ENCODE results near the gene PINK1.

PINK1 gene

GRCh38 chr1:20611652-20612051, 21.6 kb upstream of the PINK1 start:
- no peak for DNase-seq

- DNase-seq: no peak
Observed at GRCh38 chr1:20612221-20612746, 21.0 kb upstream of the PINK1 start.

- DNase-seq: no peak
Observed at GRCh38 chr1:20614131-20614579, 19.1 kb upstream of the PINK1 start.

- no peak for DNase-seq
Observed at GRCh38 chr1:20615946-20616846, 17.1 kb upstream of the PINK1 start.

GRCh38 chr1:20616847-20617487, 16.3 kb upstream of the PINK1 start:
- no peak for DNase-seq

- DNase-seq: no peak
Observed at GRCh38 chr1:20618550-20618949, 14.7 kb upstream of the PINK1 start.

GRCh38 chr1:20619999-20620398, 13.3 kb upstream of the PINK1 start:
- no peak for DNase-seq

- DNase-seq: no peak
Observed at GRCh38 chr1:20621012-20621411, 12.2 kb upstream of the PINK1 start.

GRCh38 chr1:20624709-20625108, 8.5 kb upstream of the PINK1 start:
- DNase-seq: no peak

- DNase-seq: no peak
Observed at GRCh38 chr1:20625176-20626097, 7.8 kb upstream of the PINK1 start.

GRCh38 chr1:20626098-20626427, 7.2 kb upstream of the PINK1 start:
- no peak for DNase-seq

- no peak for DNase-seq
Observed at GRCh38 chr1:20626524-20626923, 6.7 kb upstream of the PINK1 start.

GRCh38 chr1:20630729-20631128, 2.5 kb upstream of the PINK1 start:
- DNase-seq: no peak

- DNase-seq: no peak
Observed at GRCh38 chr1:20632386-20632785, 872 bp upstream of the PINK1 start.

GRCh38 chr1:20634065-20634593, 871 bp downstream of the PINK1 start:
- no peak for DNase-seq

GRCh38 chr1:20634594-20635084, 1.4 kb downstream of the PINK1 start:
- peak; percentile 9 for DNase-seq

GRCh38 chr1:20636785-20637347, 3.6 kb downstream of the PINK1 start:
- DNase-seq: no peak

- peak; percentile 9 for DNase-seq
Observed at GRCh38 chr1:20640183-20640597, 6.9 kb downstream of the PINK1 start.

- no peak for DNase-seq
Observed at GRCh38 chr1:20641975-20642374, 8.7 kb downstream of the PINK1 start.

- no peak for DNase-seq
Observed at GRCh38 chr1:20643080-20643479, 9.8 kb downstream of the PINK1 start.

- no peak for DNase-seq
Observed at GRCh38 chr1:20644416-20644815, 11.2 kb downstream of the PINK1 start.

- no peak for DNase-seq
Observed at GRCh38 chr1:20645414-20645813, 12.2 kb downstream of the PINK1 start.
